ENCODE measurements around the gene ABCB8. TPM values are rescaled to one million over a fixed set of nuclear protein-coding genes. Genes with fewer than 3 reads are reported as not detected.
A peak's percentile ranks its signal among the peaks of the same experiment; 100 is the strongest.

The ABCB8 gene
- total RNA-seq: 20.4 and 38.2 TPM in 2 replicates

DNA sequence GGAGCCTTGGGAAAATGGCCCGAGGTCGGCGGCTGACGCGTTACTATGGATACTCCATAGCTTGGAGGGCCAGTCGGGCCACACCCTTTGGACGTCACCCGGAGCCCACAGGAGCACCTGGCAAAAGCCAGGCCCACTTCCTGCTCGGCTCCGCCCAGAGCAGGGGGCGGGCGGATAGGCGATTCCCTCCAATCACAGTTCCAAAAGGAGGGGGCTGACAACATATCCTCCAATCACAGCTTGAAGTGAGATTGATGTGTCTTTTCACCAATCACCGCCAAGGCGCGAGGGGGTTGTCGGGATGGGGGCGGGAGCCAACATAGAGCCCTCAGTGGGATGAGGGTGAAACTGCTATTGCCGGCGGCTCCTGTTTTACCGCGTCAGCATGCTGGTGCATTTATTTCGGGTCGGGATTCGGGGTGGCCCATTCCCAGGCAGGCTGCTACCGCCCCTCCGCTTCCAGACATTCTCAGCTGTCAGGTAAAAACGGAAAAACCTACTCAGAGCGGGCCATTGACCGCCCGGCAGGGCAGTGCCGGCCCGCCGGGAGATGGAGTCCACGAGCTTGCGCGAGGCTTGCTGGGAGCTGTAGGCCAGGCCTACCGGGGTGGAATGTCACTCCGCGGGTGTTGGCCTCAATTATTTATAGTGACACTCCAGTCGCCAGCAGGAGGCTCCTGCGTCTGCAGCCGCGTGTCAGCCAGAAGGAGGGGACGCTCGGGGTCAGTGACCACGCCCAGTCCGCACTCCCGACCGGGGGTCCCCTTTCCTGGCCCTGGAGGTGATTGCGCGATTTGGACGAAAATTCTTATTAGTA lies at the start of gene ABCB8:
TSS of gene ABCB8 (plus strand) at position 320 of the 817 bp plus-strand sequence. CDS start at position 386, 66 bp downstream.
- peak; percentile 99 for DNase-seq

DNA sequence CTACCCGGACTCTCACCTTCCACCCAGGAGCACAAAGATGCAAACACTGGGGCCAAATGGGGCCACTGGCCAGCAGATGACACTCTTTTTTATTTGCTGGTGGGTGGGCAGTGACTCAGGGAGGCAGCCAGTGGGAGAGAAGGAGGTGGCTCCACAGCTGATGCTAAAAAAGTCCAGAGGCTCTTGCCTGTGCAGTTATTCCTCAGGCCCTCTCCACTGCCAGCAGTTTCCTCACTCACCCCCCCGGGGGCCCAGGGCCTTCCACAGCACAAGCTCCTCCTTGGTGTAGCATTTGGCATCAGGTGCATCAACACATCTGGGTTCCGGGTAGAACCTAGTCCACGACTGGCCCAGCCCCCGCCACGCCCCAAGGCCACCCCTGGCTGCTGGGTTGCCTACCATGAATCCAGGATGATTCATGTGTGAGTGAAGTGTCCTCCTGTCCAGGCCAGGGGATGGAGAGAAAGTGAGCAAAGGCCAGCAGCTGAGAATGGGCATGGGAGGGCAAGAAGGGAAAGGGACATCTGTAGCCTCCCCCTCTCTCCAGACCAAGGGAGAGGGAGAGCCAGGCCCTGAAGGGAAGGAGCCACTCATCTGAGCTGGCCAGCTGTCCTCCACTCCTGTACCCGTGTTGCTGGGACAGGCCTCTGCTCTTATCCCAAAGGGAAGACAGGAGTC lies 48.4 kb upstream of the ABCB8 start:
- DNase-seq: no peak

DNA sequence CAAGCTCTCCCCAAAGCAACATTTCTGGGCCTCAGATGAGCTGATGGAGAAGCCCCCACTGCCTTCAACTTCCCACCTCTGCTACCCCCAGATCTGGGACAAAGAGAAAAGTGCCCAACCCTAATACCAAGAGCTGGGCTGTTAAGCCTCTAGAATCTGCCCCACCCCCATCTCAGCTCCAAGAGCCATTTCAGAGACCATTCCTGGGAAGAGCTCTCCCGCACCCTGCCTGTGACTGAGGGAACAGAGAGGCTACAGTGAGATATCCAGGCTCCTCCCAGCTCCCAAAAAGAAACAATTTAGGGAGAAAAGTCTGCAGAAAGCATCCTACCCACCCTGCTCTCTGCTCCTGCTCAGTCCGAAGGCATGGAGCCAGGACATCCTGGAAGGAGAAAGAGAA lies 47.6 kb upstream of the ABCB8 start:
- no peak for DNase-seq

DNA sequence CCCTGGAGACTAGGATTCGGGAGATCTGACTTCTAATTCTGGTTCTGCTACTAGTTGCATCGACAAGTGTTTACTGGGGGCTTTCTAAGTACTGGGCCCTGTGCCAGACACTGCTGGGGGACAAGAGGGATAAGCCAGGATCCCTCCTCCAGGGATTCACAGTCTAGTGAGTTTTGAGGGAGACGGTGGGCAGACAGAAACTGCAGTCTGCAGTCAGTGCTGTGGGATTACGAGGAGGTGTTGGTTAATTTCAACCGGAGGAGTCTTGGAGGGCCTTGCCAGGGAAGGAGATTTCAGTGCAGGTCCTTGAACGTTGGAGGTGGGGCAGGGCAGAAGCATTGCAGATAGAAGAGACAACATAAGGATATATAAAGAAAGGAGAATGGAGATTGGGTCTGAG lies 46.6 kb upstream of the ABCB8 start:
- no peak for DNase-seq

DNA sequence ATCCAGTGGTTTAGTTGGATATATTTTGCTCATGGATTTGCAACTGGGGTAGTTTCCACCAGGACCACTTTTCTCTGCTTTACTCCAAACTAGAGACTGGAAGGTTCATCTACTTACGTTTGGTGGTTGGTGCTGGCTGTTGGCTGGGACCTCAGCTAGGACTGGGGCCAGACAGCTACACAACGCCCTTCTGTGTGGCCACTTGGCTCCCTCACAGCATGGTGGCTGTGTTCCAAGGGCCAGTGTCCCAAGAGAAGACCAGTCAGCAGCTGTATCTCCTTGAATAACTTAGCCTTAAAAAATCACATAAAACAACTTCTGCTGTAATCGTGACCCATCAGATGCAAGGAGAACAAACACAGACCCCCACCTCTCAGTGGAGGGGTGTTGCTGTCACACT lies 45.9 kb upstream of the ABCB8 start:
- no peak for DNase-seq

DNA sequence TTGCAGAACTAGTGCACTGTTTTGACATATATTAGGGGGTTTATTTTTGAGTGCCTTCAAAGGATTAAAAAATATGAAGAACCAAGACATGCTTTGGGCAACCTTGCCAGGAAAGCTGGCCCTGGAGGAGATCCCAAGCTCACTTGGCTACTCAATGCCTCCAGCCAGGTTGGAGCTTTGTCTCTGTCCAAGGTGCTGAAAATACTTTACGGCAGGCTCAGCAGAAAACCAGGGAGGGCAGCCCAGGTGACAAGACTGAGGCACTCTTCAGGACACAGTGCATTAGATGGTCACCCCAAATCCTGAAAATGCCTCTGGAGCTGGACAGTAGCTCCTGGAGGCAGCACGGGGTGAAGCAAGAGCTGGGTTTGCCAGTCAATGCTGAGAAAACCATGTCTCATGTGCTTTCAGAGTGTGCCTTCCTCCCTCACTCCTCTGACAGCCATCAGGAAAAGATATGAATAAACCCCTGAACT lies 44.3 kb upstream of the ABCB8 start:
- DNase-seq: peak; percentile 70

DNA sequence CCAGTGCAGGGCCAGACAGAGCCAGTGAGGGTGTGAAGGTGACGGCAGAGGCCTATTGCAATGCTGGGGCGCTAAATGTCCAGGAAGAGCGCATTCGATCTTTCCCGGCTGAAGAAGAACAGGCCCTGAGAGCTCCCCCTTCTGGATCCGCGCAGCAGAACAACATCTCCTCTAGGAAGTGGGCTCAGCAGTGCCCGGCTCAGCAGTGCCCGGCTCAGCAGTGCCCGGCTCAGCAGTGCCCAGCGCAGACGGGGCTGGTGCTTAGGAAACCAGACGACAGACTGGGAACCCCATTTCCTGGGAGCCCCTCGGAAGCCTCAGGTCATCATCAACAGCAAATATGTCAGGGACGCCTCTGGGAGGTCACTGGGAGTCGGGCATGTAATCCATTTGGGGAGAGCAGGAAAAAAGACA lies 42.1 kb upstream of the ABCB8 start:
- peak; percentile 76 for DNase-seq

DNA sequence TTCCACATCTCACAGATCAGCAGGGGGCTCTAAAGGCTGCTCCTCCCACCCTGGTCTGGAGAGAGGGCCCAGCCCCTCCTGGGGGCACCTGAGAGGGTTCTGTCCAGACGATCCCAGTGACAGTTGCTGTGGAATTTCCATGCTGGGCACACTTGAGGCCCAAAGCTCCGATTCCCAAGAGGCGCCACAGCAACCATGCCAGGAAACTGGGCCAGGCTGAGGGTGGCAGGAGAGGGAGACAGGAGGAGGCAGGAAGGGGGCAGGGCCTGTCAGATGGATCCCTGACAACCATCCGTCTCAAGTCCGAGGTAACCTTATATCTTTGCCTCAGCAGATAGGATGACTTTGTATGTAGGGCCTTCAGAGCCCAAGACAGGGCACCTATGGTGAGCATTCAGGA lies 41.7 kb upstream of the ABCB8 start:
- no peak for DNase-seq

DNA sequence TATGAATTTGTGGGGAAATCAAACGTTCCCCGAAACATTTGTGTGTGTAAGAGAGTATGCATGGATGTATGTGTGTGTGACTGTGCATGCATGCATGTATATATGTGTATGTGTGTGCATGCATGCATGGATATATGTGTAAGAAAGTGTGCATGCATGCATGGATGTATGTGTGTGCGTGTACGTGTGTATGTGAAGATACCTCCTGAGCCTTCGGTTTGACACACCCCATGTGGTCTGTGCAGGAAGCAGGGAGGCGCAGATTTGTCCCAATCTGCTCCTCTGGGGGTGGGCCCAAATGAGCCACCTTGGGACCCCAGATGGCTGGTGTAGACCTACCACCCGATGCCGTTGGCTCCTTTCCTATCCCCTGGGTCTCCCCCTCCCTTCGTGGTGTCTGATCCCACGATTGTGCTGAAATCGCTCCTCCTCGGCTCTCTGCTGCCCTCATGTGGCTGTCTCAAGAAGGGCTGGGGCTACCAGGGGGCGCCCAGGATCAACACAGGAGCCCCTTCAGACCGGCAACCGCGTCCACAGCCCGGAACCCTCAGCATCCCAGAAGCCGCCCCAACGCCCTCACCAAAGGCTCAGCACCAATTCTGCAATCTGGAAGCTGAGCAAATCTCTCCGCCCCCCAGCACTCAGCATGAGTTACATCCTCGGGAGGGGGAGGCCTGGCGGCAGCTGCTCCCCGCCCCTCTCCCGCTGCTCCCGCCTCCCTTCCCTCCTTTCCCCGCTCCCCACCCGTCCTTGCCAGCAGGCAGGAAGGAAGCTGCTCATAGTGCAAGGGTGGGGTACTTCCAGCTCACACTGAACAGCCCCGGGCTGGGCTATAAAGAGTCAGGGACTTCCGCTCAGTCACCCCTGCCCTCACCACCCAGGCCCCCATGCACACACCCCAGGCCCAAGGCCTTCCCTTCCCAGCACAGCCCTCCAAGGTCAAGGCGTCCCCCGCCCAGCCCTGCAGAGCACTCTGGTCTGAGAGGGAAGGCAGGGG lies 39.7 kb upstream of the ABCB8 start:
- peak; percentile 78 for DNase-seq

DNA sequence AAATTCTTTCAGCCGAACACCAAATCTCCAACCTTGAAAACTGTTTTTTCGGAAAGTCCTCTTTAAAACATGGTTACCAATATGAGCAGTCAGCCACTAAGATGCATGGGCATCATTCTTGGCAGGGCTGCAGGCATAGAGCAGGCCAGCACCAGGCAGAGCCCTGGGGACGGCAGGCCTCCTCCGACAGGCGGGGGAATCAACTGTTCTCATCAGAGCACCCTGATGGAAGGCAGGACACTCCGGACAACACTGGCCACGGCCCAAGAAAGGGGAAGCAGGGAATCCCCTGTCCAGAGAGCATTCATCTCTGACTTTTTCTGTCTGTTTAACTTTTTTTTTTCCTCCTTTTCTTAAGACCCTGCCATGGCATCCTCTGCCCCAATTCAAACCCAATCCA lies 38.8 kb upstream of the ABCB8 start:
- no peak for DNase-seq

DNA sequence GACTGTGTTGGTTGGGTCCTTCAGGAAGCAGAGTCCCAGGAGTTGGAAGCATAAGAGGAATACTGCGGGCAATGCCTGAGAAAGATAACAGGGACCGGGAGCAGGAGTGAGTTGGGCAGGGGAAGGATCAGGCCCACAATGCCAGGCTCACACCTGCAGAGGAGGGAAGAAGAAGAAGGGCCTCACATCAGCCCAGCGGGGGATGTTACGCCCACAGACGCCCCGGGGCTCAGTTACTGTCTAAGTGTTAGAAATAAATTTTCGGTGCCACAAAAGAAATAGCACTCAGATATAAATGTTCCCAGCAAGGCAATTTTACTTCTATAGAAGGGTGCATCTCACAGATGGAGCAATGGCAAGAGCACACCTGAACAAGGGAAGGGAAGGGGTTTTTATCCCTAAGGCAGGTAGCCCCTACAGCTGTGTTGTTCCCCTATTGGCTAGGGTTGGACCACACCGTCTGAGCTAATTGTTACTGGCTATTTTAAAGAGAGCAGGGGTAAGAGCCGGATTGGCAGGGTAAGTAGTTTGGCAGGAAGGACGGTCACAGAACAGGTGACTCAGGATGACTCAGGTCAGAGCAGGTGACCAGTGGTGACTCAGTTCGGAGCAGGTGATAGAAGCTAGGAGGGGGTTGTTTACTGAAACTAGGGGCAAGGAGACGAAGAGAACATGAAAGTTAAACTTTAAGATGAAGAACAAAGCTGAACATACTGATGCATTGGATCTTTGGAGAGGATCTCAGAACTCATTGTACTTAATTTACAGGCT lies 37.6 kb upstream of the ABCB8 start, which contains the start of gene NOS3:
TSS of gene NOS3 (plus strand) at position 602 of the 771 bp plus-strand sequence. CDS start 2,787 bp downstream, outside the sequence.
- no peak for DNase-seq

DNA sequence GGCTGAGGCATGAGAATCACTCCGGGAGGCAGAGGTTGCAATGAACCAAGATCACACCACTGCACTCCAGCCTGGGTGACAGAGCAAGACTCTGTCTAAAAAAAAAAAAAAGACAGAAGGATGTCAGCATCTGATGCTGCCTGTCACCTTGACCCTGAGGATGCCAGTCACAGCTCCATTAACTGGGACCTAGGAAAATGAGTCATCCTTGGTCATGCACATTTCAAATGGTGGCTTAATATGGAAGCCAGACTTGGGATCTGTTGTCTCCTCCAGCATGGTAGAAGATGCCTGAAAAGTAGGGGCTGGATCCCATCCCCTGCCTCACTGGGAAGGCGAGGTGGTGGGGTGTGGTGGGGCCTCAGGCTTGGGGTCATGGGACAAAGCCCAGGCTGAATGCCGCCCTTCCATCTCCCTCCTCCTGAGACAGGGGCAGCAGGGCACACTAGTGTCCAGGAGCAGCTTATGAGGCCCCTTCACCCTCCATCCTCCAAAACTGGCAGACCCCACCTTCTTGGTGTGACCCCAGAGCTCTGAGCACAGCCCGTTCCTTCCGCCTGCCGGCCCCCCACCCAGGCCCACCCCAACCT lies 36.1 kb upstream of the ABCB8 start:
- no peak for DNase-seq

DNA sequence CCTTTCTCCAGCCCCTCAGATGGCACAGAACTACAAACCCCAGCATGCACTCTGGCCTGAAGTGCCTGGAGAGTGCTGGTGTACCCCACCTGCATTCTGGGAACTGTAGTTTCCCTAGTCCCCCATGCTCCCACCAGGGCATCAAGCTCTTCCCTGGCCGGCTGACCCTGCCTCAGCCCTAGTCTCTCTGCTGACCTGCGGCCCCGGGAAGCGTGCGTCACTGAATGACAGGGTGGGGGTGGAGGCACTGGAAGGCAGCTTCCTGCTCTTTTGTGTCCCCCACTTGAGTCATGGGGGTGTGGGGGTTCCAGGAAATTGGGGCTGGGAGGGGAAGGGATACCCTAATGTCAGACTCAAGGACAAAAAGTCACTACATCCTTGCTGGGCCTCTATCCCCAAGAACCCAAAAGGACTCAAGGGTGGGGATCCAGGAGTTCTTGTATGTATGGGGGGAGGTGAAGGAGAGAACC lies 35.4 kb upstream of the ABCB8 start:
- DNase-seq: peak; percentile 89

DNA sequence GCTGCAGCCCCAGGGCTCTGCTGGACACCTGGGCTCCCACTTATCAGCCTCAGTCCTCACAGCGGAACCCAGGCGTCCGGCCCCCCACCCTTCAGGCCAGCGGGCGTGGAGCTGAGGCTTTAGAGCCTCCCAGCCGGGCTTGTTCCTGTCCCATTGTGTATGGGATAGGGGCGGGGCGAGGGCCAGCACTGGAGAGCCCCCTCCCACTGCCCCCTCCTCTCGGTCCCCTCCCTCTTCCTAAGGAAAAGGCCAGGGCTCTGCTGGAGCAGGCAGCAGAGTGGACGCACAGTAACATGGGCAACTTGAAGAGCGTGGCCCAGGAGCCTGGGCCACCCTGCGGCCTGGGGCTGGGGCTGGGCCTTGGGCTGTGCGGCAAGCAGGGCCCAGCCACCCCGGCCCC lies 34.7 kb upstream of the ABCB8 start:
- peak; percentile 73 for DNase-seq

DNA sequence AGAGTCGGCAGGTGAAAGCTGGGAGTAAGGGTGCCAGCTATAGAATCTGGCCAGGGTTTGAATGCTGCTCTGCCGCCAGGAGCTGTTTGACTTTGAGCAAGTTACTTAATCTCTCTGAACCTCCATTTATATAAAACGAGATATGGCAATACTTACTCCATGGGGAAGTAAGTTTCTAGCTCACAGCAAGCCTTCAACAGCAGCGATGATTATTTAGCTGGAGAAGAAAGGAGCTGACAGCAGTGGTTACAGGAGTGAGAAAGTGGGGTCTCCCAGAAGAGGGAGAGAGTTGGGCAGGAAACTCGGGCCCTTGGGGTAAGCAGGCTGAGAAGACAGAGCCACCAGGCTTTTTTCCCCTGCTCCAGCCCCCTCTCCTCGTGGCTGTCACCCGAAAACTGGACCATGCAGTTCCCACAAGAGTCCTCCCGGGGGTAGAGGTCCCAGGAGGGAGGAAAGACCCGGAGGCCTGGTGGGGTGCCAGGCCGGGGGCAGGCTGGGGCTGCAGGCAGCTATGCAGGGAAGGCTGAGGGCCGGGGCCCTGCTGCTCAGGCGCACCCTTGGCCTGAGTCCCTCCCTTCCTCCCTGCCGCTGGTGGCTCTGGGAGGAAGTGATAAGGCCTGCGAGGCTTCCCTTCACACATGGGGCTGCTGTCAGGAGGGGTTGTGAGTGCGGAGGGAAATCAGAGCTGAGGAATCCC lies 34.0 kb upstream of the ABCB8 start:
- DNase-seq: peak; percentile 88

DNA sequence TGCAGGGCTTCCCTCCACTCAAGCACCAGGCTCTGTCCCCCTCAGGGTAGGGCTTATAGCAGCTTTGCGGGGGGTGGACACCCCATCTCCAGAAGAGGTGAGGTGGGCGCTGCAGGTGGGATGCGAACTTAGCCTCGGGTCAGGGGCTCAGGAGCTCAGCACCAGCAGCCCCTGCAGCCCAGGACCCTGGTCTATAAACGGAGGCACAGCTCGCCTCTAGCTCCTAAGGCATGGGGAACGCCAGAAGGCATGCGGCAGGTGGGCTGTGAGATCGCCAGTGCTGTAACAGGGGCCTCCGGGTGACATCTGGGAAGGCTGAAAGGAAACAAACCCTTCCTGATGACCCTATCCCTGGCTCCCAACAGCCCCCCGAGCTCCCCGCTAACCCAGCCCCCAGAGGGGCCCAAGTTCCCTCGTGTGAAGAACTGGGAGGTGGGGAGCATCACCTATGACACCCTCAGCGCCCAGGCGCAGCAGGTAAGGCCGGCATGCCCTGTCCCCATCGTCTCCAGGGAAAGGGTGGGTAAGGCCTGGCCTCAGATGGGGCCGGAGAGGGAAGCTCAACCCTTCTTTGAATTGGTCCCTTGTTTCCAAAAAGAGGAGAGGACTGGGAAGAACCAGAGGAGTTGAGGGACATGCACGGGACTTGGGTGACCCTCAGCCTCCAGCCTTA lies 33.3 kb upstream of the ABCB8 start:
- DNase-seq: no peak

DNA sequence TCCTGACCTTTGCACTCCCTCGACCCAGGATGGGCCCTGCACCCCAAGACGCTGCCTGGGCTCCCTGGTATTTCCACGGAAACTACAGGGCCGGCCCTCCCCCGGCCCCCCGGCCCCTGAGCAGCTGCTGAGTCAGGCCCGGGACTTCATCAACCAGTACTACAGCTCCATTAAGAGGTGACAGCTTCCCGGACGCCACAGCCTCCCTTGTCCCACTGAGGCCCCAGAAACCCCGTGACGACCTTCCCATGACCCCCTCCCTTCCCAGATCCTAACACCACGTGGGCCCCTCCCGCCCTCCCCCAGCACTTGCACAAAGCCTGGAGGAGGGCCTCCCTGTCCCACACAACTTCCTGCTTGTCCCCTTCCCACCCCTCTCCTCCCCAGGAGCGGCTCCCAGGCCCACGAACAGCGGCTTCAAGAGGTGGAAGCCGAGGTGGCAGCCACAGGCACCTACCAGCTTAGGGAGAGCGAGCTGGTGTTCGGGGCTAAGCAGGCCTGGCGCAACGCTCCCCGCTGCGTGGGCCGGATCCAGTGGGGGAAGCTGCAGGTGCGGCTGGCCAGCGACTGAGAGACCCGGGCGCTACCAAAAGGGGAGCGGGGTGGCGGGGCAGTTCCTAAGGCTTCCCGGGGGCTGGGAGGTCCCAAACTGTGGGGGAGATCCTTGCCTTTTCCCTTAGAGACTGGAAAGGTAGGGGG lies 31.7 kb upstream of the ABCB8 start:
- DNase-seq: no peak

DNA sequence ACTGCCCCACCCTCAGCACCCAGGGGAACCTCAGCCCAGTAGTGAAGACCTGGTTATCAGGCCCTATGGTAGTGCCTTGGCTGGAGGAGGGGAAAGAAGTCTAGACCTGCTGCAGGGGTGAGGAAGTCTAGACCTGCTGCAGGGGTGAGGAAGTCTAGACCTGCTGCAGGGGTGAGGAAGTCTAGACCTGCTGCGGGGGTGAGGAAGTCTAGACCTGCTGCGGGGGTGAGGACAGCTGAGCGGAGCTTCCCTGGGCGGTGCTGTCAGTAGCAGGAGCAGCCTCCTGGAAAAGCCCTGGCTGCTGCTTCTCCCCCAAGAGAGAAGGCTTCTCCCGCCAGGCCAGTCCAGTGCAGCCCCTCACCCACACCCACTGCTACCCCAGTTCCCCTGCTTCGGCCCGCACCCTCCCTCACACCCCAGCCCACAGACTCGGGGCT lies 31.2 kb upstream of the ABCB8 start:
- no peak for DNase-seq

DNA sequence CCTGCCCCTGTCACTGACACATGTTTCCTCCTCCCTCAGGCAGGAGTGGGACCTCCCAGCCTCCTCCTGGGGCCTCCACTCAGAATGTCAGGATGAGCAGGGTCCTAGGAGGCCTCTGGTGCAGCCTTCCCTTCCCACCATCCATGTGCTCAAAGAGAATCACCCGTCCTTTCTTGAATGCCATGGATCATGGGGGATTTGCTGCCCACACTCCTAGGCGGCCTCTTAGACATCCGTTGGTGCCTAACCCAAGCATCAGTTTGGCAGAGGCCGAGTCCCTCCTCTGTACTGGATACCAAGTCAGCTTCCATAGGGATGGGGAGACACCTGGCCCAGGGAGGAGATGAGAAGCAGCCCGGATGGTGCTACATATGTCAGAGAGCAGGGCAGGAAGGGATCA lies 30.4 kb upstream of the ABCB8 start:
- no peak for DNase-seq

Measured in dermis blood vessel endothelial cell (primary cell).